Stimulated activated CD8-positive, alpha-beta memory T cell treated with anti-CD3 and anti-CD28 coated beads, Interleukin-15, amount 100 ng/mL, for 48 hours (primary cell): ENCODE measurements around the gene SMIM11.
"Not testable (repeated sequence)": the region's sequence is repeated elsewhere in the genome, so short reads cannot be mapped to it uniquely, and the experiment has no call there.

Experiments
- DNase-seq, 2 donors: peaks; one replicate each; pipeline ENCODE4 v3.0.0-alpha.2; 2020; ENCODE audit warnings: low read depth in 2 of 2

SMIM11 gene

DNA sequence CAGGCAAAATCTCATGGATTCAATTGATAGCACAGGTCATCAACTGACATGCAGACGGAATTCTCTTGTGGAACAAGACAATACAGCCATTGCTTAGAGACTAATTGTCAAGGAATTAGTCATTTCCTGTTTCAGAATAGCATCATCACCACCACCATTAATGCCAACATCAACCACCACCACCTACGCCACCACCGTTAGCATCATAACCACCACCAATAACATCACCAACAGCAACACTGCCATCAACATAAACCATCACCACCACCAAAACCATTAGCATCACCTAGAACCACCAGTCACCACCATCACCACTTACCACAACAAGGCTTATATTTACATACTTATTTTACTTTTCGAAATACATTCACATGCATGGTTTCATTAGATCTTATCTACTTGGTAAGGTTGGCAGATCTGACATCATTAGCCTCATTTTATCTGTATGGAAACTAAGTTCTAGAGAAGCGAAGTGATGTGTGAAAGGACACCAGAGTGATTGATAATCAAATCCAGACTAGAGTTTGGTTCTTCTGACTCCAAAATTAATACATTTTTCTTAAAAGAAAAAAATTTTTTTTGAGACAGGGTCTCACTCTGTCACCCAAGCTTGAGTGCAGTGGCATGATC lies 42.3 kb downstream of the SMIM11 start:
- not testable (repeated sequence) for DNase-seq

GRCh38 chr21:34423805-34424204 lies 48.5 kb downstream of the SMIM11 start, which contains the start of gene SMIM34:
SMIM34 (minus strand) TSS chr21:34423951; CDS start chr21:34423839, 112 bp downstream.
- DNase-seq = not testable (repeated sequence)

DNA sequence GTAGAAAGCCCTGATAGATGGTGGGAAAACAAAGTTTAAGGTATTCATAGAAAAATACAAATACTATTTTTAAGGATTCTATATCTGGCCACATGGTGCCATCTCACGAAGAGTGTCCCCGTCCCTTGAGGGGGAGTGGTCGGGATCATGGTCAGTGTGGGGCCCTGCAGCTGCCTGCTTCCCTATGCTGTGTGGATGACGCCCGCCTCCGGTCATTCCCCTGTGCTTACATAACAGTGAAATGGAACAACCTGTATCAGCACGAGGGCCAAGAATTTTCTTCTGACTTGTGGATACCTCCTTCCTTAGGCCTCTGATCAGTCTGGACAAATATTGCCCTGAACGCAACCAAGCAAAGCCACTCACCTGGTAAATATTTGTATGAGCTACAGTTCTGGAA lies 52.0 kb downstream of the SMIM11 start:
- not testable (repeated sequence) for DNase-seq

DNA sequence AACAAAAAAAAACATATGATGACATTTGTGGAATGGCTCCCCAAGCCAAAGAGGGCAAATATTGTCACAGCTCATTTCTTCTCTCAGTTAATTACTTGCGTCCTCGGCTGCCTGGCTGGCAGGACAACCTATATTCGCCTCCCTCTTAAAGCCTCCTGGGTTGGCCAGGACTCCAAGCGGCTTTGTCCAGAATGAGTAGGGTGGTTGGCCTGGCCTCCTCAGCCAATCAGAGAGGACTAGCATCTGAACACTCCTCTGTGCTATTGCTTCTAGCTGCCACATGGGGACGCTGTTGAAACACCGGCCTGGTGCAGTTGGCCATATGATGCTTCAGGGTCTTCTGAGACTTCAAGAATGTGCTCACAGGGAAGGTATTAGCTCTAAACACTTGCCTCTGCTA lies 53.1 kb downstream of the SMIM11 start:
- DNase-seq = not testable (repeated sequence)

DNA sequence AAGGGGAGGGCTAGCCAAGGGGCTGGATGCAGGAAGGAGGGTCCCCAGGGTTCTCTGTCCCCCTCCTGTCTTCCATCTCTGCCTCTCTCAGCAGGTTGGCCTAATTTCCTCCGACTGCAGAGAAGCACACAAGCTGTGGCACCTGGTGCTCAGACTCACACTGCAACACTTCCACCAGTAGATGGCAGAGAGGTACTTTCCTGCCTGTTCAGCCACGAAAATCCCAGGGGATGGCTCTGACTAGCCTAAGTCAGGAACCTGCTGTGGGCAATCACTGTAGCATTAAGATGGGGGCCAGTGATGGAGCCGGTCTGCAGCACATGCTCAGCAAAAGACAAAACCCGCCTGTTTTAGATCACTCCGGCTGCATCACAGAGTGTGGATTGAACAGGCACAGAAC lies 54.4 kb downstream of the SMIM11 start:
- DNase-seq = not testable (repeated sequence)
